ENCODE measurements around the gene CFAP107. TPM values are rescaled to one million over a fixed set of nuclear protein-coding genes. Genes with fewer than 3 reads are reported as not detected.

The CFAP107 gene
- total and polyA plus RNA-seq, 7 donors = under 0.01 TPM; not detected in 6

GRCh38 chr1:12771186-12771585 is 25.2 kb downstream of the CFAP107 start:
- Histone ChIP-seq H3K4me1 (no peaks in the 10 kb centered on the region), H3K9me3 (no peaks in the 10 kb centered on the region), H3K36me3 (no peaks in the 10 kb centered on the region), H3K27ac (no peak overlapping the region), H3K4me3 (no peak overlapping the region), H3K27me3 (peaks cover 0 to 8% (median 0%) of the 10 kb centered on the region in 3 donors)
- TF ChIP-seq CTCF (IDR thresholded peaks at IDR 0.05) (no peak), POLR2AphosphoS5 (IDR thresholded peaks at IDR 0.05) (no peak), EP300 (IDR thresholded peaks at IDR 0.05) (no peak), POLR2A (IDR thresholded peaks at IDR 0.05) (no peak)
- no peak for DNase-seq
- intact Hi-C loops (cut with DNase I) = no loop called here
- 78 to 79% methylated on average over 5 of the region's 5 CpGs for WGBS, 2 donors

- peaks cover 0 to 8% (median 0%) of the 10 kb centered on the region in 3 donors for H3K27me3 ChIP-seq
- H3K4me3 ChIP-seq = no peak overlapping the region
- no peak for TF ChIP-seq CTCF (IDR thresholded peaks at IDR 0.05)
- TF ChIP-seq EP300 (IDR thresholded peaks at IDR 0.05) = no peak
- no peak for TF ChIP-seq POLR2A (IDR thresholded peaks at IDR 0.05)
- TF ChIP-seq POLR2AphosphoS5 (IDR thresholded peaks at IDR 0.05) = no peak
- no peak for DNase-seq
- intact Hi-C loops (cut with DNase I) = no loop called here
- no peak overlapping the region for H3K27ac ChIP-seq
- no peaks in the 10 kb centered on the region for H3K4me1 ChIP-seq
- no peaks in the 10 kb centered on the region for H3K9me3 ChIP-seq
- H3K36me3 ChIP-seq = no peaks in the 10 kb centered on the region
- WGBS, 2 donors = 88 to 89% methylated on average over 5 of the region's 5 CpGs
Measured at GRCh38 chr1:12772520-12772919, 26.5 kb downstream of the CFAP107 start.

- TF ChIP-seq POLR2A (IDR thresholded peaks at IDR 0.05) = no peak
- no peak for TF ChIP-seq CTCF (IDR thresholded peaks at IDR 0.05)
- TF ChIP-seq EP300 (IDR thresholded peaks at IDR 0.05) = no peak
- TF ChIP-seq POLR2AphosphoS5 (IDR thresholded peaks at IDR 0.05) = no peak
- H3K4me1 ChIP-seq = no peaks in the 10 kb centered on the region
- intact Hi-C loops (cut with DNase I) = no loop called here
- WGBS, 2 donors = 60 to 82% methylated on average over 5 of the region's 5 CpGs
- H3K9me3 ChIP-seq = no peaks in the 10 kb centered on the region
- no peak within 1 kb of the TSS for H3K27ac ChIP-seq
- no peak within 1 kb of the TSS for H3K4me3 ChIP-seq
- no peaks in the 10 kb centered on the region for H3K36me3 ChIP-seq
- no peak for DNase-seq
- H3K27me3 ChIP-seq = peaks cover 0 to 5% (median 0%) of the 10 kb centered on the region in 3 donors
Measured at GRCh38 chr1:12773438-12773837, 27.4 kb downstream of the CFAP107 start, which contains the start of gene PRAMEF12. TSS of gene PRAMEF12 (plus strand) at chr1:12773738. CDS start at chr1:12774868, 1,130 bp downstream.

- 86 to 91% methylated on average over 5 of the region's 5 CpGs for WGBS, 2 donors
- no peak overlapping the region for H3K4me3 ChIP-seq
- no peak overlapping the region for H3K27ac ChIP-seq
- no peaks in the 10 kb centered on the region for H3K27me3 ChIP-seq
- no peaks in the 10 kb centered on the region for H3K9me3 ChIP-seq
- no peaks in the 10 kb centered on the region for H3K36me3 ChIP-seq
- intact Hi-C loops (cut with DNase I) = no loop called here
- no peak for DNase-seq
- H3K4me1 ChIP-seq = no peaks in the 10 kb centered on the region
- no peak for TF ChIP-seq POLR2A (IDR thresholded peaks at IDR 0.05)
- TF ChIP-seq EP300 (IDR thresholded peaks at IDR 0.05) = no peak
- TF ChIP-seq CTCF (IDR thresholded peaks at IDR 0.05) = no peak
- TF ChIP-seq POLR2AphosphoS5 (IDR thresholded peaks at IDR 0.05) = no peak
Measured at GRCh38 chr1:12774801-12775345, 28.9 kb downstream of the CFAP107 start.

GRCh38 chr1:12775443-12775842 is 29.4 kb downstream of the CFAP107 start:
- WGBS, 2 donors = 79 to 83% methylated on average over 8 of the region's 8 CpGs
- intact Hi-C loops (cut with DNase I) = no loop called here
- H3K4me1 ChIP-seq = no peaks in the 10 kb centered on the region
- no peak for TF ChIP-seq CTCF (IDR thresholded peaks at IDR 0.05)
- no peak for TF ChIP-seq EP300 (IDR thresholded peaks at IDR 0.05)
- no peak for TF ChIP-seq POLR2AphosphoS5 (IDR thresholded peaks at IDR 0.05)
- no peak for TF ChIP-seq POLR2A (IDR thresholded peaks at IDR 0.05)
- no peaks in the 10 kb centered on the region for H3K36me3 ChIP-seq
- no peak for DNase-seq
- no peak overlapping the region for H3K27ac ChIP-seq
- H3K9me3 ChIP-seq = no peaks in the 10 kb centered on the region
- no peaks in the 10 kb centered on the region for H3K27me3 ChIP-seq
- H3K4me3 ChIP-seq = no peak overlapping the region
